NCI-H1694 (cell line): Measurements from ENCODE around the gene SMC6.
A peak's percentile ranks its signal among the peaks of the same experiment; 100 is the strongest.

Source experiments
- DNase-seq: peaks from one replicate; lab custom pipeline; 2025; lab: John Stamatoyannopoulos, UW

Gene SMC6

DNA sequence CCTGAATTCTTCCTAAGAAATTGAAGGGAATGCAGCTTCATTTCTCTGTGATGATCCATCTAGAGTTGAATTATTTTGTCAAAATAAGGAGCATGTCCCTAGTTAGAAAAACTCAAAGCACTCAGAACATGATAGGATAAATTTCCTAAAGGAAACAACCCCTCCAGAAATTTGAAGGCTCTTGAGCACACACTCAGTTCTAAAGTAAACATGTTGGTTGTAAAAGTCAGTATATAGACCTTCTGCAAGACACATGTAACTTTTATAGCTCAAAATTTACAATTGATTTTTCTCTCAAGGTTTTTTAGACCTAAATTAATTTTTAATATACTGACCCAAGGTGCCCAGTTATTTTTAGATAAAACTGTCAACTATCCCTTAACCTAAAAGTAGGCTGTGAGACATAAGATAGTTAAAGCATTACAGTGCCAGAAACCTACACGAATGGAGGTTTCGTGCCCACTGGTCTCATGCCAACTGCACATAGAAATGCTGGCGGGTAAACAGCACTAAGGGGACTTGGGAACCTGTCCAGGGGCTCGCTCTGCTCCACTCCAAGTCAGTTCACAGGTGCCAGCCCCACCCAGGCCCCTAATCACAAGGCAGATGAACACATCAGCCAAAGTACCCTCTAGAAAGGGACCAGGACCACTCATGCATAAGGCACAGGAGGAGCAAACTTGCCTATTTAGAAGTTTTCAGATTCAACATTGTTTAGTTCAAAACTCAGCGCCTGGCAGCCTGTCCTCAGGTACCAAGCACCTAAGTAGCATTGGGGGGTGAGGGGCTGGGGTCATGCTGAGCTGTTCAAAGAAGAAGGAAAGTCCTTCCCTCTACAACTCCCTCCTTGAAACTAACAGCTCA is 106.5 kb downstream of the SMC6 start:
- DNase-seq: no peak

DNA sequence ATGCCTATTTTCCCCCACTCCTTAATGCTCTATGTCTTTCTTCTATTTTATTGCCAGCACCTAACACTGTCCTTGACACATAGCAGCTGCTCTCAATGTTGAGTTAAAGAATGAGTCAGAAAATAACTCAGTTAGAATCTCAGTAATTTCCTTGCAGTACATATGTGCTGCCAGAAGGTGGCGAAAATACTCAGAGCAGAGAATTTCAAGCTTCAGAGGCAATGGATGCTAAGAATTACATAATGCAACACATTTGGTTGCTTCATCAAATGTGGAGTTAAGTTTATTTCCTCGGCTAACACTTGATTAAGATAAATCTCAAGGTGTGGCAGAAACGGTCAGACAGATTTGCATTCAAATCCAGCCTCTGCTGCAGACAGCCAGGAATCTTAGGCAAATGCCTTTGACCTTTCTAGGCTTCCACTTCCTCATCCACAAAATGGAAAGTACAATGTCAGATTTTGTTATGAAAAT is 107.5 kb downstream of the SMC6 start:
- DNase-seq: peak; percentile 82

GRCh38 chr2:17644997-17645720 is 108.5 kb downstream of the SMC6 start:
- DNase-seq: no peak

- no peak for DNase-seq
These were observed 110.5 kb downstream of the SMC6 start for GRCh38 chr2:17643031-17643615.

DNA sequence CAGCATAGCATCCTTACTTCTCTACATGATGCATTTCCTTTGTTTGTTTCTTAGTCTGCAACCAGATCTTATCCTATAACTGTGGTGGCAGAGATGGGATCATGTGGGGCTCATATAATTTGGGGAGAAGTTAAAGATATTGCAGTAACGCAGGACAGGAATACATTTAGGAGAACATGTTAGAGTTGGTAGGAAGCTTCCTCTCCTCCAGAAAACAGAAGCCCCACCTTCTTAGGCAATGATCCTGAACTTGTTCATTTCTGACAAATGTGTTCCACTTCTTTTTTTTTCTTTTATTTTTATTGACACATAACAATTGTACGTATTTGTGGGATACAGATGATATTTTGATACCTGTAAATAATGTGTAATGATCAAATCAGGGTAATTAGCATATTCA is 113.2 kb downstream of the SMC6 start:
- DNase-seq: no peak

GRCh38 chr2:17638196-17638743 is 115.3 kb downstream of the SMC6 start:
- DNase-seq: no peak

DNA sequence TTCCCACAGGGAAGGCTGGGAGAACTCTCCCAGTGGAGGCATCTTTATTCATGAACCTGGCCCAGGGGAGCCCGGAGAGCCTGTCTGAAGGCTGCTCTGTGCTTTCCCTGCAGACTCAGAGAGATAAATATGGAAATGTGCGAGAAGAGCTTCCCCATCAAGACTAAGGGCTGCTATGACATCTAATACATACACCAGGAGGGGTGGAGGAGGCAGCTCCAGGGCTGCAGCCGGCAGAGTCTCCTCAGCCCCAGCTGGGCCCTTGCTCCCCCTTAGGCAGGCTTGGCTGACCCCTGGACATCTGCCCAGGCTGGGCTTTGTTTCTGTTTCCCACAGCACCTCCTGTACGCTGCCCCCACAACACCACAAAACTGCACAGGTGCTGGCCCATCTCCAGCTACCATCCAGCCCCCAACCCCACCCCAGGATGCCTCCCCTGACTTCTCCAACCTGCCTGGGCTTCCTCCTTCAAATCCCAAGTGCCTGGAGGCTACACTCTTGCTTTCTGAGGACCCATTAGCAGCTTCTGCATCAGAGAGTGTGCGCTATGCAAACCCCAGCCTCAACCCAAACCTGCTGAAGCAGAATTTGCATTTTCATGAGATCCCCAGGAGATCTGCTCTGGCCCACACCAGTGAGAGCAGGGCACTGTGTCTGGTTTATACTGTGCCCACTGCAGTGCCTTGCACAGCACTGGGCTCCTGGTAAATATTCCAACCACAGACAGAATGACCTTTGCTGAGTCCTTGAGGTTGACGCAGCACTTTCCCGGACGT is 116.3 kb downstream of the SMC6 start:
- no peak for DNase-seq

- DNase-seq: no peak
These were observed 117.4 kb downstream of the SMC6 start for GRCh38 chr2:17636257-17636656.

- DNase-seq: no peak
These were observed 118.6 kb downstream of the SMC6 start for GRCh38 chr2:17634997-17635396.

DNA sequence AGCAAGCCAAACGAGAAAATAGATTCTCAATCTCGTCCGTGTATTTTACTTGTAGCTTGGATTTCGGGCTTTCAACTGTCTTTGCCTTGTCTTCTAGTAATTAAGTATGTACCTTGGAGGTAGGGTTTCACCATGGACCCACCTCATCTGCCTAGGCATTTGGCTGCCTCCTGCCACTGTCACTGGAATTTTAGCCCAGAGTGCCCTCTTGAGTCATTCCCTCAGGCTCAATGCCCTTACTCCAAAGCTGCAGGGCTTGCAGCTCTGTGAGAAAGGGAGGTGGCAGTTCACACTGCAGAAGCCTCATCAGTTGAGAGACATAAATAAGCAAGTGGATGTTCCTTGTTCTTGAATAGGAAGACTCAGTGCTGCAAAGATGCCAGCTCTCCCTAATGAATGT is 123.5 kb downstream of the SMC6 start:
- DNase-seq: no peak

GRCh38 chr2:17628349-17629261 is 125.0 kb downstream of the SMC6 start:
- no peak for DNase-seq

DNA sequence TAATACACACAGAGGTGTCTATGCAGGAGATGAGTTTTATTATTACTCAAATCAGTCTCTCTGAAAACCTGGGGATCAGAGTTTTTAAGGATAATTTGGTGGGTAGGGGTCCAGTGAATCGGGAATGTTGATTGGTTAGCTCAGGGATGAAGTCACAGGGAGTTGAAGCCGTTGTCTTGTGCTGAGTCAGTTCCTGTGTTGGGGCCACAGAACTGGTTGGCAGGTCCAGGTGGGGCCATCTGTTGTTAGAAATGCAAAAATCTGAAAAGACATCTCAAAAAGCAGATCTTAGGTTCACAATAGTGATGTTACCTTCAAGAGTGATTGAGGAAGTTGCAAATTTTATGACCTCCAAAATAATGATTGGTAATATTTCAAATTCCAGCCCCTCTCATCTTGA is 126.2 kb downstream of the SMC6 start:
- DNase-seq: no peak

GRCh38 chr2:17626986-17627385 is 126.6 kb downstream of the SMC6 start:
- DNase-seq: no peak

DNA sequence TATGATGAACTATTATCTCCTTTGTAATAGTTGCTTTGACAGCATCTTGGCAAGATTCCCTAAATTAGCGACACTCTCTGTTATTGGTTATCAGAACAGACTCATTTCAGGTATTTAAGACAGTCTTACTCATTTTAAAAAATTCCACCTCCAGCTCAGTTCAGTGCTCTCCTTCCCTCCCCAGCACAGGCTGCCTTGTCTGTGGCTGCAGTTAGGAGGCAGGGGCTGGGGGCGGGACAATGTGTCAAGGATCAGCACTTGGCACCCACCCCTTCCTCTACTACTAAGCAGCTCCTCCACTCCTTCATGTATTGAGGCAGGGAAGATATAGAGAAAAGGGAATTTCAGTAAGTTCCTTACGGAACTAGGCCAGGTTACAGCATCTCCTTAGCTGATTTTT is 128.2 kb downstream of the SMC6 start:
- no peak for DNase-seq

DNA sequence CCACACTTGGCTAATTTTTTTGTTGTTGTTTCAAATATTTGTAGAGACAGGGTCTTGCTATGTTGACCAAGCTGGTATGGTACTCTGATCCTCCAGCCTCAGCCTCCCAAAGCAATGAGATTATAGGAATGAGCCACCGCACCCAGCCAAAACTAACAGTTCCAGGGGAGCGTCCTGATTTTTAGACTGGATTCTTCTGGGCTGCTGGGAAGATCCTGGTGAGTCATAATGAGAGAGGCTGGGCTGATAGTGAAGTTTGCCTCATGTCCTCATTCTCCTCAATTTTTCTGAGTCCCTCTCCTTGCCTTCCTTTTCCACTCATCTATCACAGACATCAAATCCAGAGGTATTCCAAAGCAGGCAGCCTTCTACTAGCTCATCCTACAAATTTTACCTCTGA is 131.8 kb downstream of the SMC6 start:
- DNase-seq: no peak

DNA sequence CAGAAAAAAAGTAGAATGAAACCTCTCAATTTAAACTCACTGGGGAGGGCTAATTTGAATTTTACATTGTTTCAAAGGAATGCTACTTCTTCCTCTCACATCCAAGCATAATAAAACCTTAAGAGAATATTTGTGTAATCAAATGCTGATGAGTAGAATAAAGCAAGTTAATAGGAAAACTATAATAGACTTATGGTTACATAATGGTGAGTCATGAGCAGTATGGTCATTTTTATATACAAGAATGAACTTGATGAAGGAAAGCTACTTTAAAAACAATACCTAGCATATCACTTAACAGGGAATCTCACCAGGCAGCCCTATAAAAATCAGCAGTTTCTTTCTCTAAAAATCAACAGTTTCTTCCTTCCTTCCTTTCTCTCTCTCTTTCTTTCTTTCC is 132.8 kb downstream of the SMC6 start:
- no peak for DNase-seq

GRCh38 chr2:17620280-17620679 is 133.3 kb downstream of the SMC6 start:
- no peak for DNase-seq

GRCh38 chr2:17617955-17618354 is 135.7 kb downstream of the SMC6 start:
- no peak for DNase-seq

DNA sequence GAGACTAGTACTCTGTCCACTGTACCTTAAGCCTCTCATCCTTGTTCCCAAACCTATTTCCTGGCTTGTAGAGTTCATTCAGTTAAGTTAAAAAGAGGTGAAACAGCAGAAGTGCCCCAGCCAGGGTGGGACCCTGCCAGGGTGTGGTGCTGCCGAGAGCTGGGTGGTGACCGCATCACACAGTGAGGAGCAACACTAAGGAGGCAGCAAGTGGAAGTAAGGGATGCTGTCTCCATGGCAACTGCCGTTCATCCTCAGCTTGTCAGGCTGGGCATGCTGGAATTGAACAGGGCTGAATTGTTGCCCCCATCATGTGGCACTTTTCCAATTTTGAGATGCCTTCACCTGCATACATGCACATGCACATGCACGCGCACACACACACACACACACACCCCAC is 136.1 kb downstream of the SMC6 start:
- DNase-seq: no peak

DNA sequence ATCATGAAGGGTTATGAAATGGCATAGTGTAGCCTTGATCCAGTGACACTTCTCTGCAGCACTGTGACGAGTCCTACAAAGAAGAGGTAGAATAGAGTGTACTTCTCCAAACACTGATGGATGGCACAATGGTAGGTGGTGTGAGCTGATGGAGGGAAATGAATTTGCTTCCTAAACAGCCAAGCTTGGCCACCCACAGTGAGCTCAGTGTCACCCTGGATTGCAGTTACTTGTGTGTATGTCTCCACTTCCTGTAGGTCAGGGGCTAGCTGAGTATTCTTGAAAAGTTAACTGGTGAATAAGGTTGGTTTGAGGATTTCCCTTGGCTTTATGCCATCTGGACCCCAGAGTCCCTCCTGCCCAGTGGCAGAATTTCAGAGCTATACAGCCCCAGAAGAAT is 137.2 kb downstream of the SMC6 start:
- DNase-seq: no peak
